HCT116 (cell line): ENCODE data around the gene IFNA1. TPM values are rescaled to one million over a fixed set of nuclear protein-coding genes. Genes with fewer than 3 reads are reported as not detected.

Experiments
- ATAC-seq: fragments of 200-7000 bp; cut with Tn5 transposase; 2 replicates; pipeline ENCODE4 v1.9.1; 2020; ENCODE audit warnings: mild to moderate bottlenecking, moderate library complexity
- BruUV-seq: library from RNA; stranded (reverse); fragments of 400-500 nt; replicated peaks from 2 replicates; lab custom pipeline; 2021; lab: Mats Ljungman, UMichigan
- CTCF ChIA-PET: fragments of 300-600 bp; sonication (Branson Sonifier 250); formaldehyde crosslinking; loops from one replicate; lab custom pipeline; 2021; ENCODE audit warnings: antibody characterized with exemption; lab: Charles Lee
- POLR2A ChIA-PET: fragments of 300-600, 350-600 bp; sonication (Branson Sonifier 250); formaldehyde crosslinking; loops from one replicate; lab custom pipeline; 2021; ENCODE audit warnings: antibody characterized with exemption; lab: Charles Lee
- RAD21 ChIA-PET, 2 experiments: fragments of 300-600 bp; sonication (Branson Sonifier 250); formaldehyde crosslinking; loops; one replicate each; lab custom pipeline; 2023; ENCODE audit warnings: low total read pairs in 2 of 2; ENCODE audit not compliant: uncharacterized antibody in 2 of 2, unreplicated experiment in 2 of 2, low non-redundant PET in 1 of 2; lab: Charles Lee
- DNase-seq: peaks from one replicate; pipeline ENCODE4 v3.0.0-alpha.2; 2010; ENCODE audit warnings: low read depth, low spot score
- H2AFZ ChIP-seq: fragments of 200-600 bp; shearing (Covaris generic), sonication (generic); 2 replicates; pipeline ENCODE4 v1.6.1; 2017; ENCODE audit warnings: low read depth, mixed run types, mixed read lengths, antibody characterized with exemption, low read length; ENCODE audit not compliant: poor library complexity, severe bottlenecking
- H3K27ac ChIP-seq: 2 replicates; pipeline ENCODE4 v1.5.1; 2012; ENCODE audit warnings: low read depth, low read length
- H3K27me3 ChIP-seq: fragments of 200-600 bp; sonication (generic); 2 replicates; pipeline ENCODE4 v1.6.1; 2016; ENCODE audit warnings: mixed run types, low read length, mixed read lengths; ENCODE audit not compliant: insufficient read depth
- H3K36me3 ChIP-seq, 2 experiments: fragments of 200-500 bp in 1 of 2; fragments of 200-600 bp in 1 of 2; sonication (Bioruptor generic) in 1 of 2; sonication (generic) in 1 of 2; 2 replicates each; pipeline versions ENCODE4 v1.5.1 to v1.6.1; 2014 to 2016; ENCODE audit warnings: low read length in 2 of 2, inconsistent platforms in 1 of 2, mixed read lengths in 1 of 2, mixed run types in 1 of 2; ENCODE audit not compliant: insufficient read depth in 2 of 2, control insufficient read depth in 1 of 2
- H3K4me1 ChIP-seq, 2 experiments: fragments of 200-600 bp in 1 of 2; sonication (generic) in 1 of 2; 2 replicates each; pipeline versions ENCODE4 v1.5.1 to v1.6.1; 2012 to 2017; ENCODE audit warnings: low read length in 2 of 2, inconsistent platforms in 1 of 2, mild to moderate bottlenecking in 1 of 2, mixed read lengths in 1 of 2, mixed run types in 1 of 2, moderate library complexity in 1 of 2; ENCODE audit not compliant: insufficient read depth in 2 of 2, control insufficient read depth in 1 of 2
- H3K4me2 ChIP-seq: fragments of 200-600 bp; sonication (generic); 2 replicates; pipeline ENCODE4 v1.6.1; 2017; ENCODE audit warnings: mixed run types, low read length, mixed read lengths
- H3K4me3 ChIP-seq, 2 experiments: fragments of 200-600 bp in 1 of 2; sonication (generic) in 1 of 2; replicated peaks in 1 of 2; 2 replicates each; pipeline ENCODE4 v1.5.1; 2011 to 2016; ENCODE audit warnings: low read length in 2 of 2, control low read depth in 1 of 2, low read depth in 1 of 2, mild to moderate bottlenecking in 1 of 2, mixed read lengths in 1 of 2, mixed run types in 1 of 2
- H3K79me2 ChIP-seq: fragments of 200-600 bp; sonication (generic); 2 replicates; pipeline ENCODE4 v1.6.1; 2017; ENCODE audit warnings: mild to moderate bottlenecking, mixed run types, low read length, moderate library complexity, mixed read lengths; ENCODE audit not compliant: insufficient read depth
- H3K9ac ChIP-seq: fragments of 200-600 bp; sonication (generic); 2 replicates; pipeline ENCODE4 v1.6.1; 2016; ENCODE audit warnings: low read length, mixed read lengths
- H3K9me2 ChIP-seq: fragments of 200-600 bp; sonication (generic), shearing (Covaris generic); 2 replicates; pipeline ENCODE4 v1.6.1; 2017; ENCODE audit warnings: mixed run types, mild to moderate bottlenecking, moderate library complexity; ENCODE audit not compliant: insufficient read depth
- H3K9me3 ChIP-seq, 2 experiments: fragments of 200-500 bp in 1 of 2; fragments of 200-600 bp in 1 of 2; sonication (Bioruptor generic) in 1 of 2; sonication (generic) in 1 of 2; 2 replicates each; pipeline ENCODE4 v1.6.1; 2014 to 2017; ENCODE audit warnings: low read length in 2 of 2, mixed read lengths in 2 of 2, inconsistent platforms in 1 of 2, low read depth in 1 of 2, mild to moderate bottlenecking in 1 of 2, mixed run types in 1 of 2, moderate library complexity in 1 of 2; ENCODE audit not compliant: control insufficient read depth in 1 of 2, insufficient read depth in 1 of 2
- H4K20me1 ChIP-seq: fragments of 200-600 bp; sonication (generic), shearing (Covaris generic); 2 replicates; pipeline ENCODE4 v1.6.1; 2017; ENCODE audit warnings: mixed run types, mild to moderate bottlenecking, moderate library complexity; ENCODE audit not compliant: insufficient read depth
- CBX3 ChIP-seq: IDR thresholded peaks from 2 replicates; pipeline ENCODE4 v1.6.1; 2012; ENCODE audit warnings: low read depth
- CEBPB ChIP-seq: IDR thresholded peaks from 2 replicates; pipeline ENCODE4 v1.6.1; 2012; ENCODE audit warnings: low read depth
- EGR1 ChIP-seq: IDR thresholded peaks from 2 replicates; pipeline ENCODE4 v1.6.1; 2012; ENCODE audit warnings: low read depth
- ELF1 ChIP-seq: IDR thresholded peaks from 2 replicates; pipeline ENCODE4 v1.6.1; 2012; ENCODE audit warnings: low read depth, borderline replicate concordance
- EZH2 ChIP-seq: fragments of 200-600 bp; sonication (generic); IDR thresholded peaks from 2 replicates; pipeline ENCODE4 v1.6.1; 2017; ENCODE audit warnings: antibody characterized with exemption, mixed run types
- EZH2phosphoT487 ChIP-seq: fragments of 200-600 bp; IDR thresholded peaks from 2 replicates; pipeline ENCODE4 v1.6.1; 2018; ENCODE audit warnings: antibody characterized with exemption, borderline replicate concordance
- FOSL1 ChIP-seq: IDR thresholded peaks from 2 replicates; pipeline ENCODE4 v1.6.1; 2012; ENCODE audit warnings: low read depth
- POLR2A ChIP-seq: IDR thresholded peaks from 2 replicates; pipeline ENCODE4 v1.7.0; 2011; ENCODE audit warnings: borderline replicate concordance; ENCODE audit not compliant: insufficient read depth, insufficient read length; ENCODE audit errors: extremely low read depth
- POLR2AphosphoS5 ChIP-seq: IDR thresholded peaks from 2 replicates; pipeline ENCODE4 v1.6.1; 2011; ENCODE audit warnings: mild to moderate bottlenecking, low read depth, low read length, moderate library complexity
- RAD21 ChIP-seq: IDR thresholded peaks from 2 replicates; pipeline ENCODE4 v1.6.1; 2012; ENCODE audit warnings: low read depth, mild to moderate bottlenecking
- SIN3A ChIP-seq: IDR thresholded peaks from 2 replicates; pipeline ENCODE4 v1.6.1; 2012; ENCODE audit warnings: low read depth
- SP1 ChIP-seq: IDR thresholded peaks from 2 replicates; pipeline ENCODE4 v1.6.1; 2012; ENCODE audit warnings: low read depth
- SRF ChIP-seq: IDR thresholded peaks from 2 replicates; pipeline ENCODE4 v1.6.1; 2012; ENCODE audit warnings: low read depth
- ZFX ChIP-seq: fragments of 450-650 bp; IDR thresholded peaks from 2 replicates; pipeline ENCODE4 v1.6.1; 2017
- ZNF274 ChIP-seq: fragments of 200-500 bp; sonication (Bioruptor generic); IDR thresholded peaks from 2 replicates; pipeline ENCODE4 v1.6.1; 2014; ENCODE audit warnings: mild to moderate bottlenecking, low read depth, low read length, inconsistent platforms
- intact Hi-C: fragments of 100-400 bp; cut with micrococcal nuclease; formaldehyde crosslinking; loops from 2 replicates; pipeline ENCODE4 v1.10.0; 2022
- total RNA-seq: library from RNA; stranded (reverse); gene quantifications from one replicate; pipeline ENCODE4 v1.2.1, GENCODE V29; 2021; ENCODE audit not compliant: unreplicated experiment
- TF ChIP-seq, protein P1 (sequence below): IDR thresholded peaks from 2 replicates; pipeline ENCODE4 v1.6.1; 2011; ENCODE audit warnings: mild to moderate bottlenecking, low read length, moderate library complexity; ENCODE audit not compliant: insufficient replicate concordance; ENCODE audit errors: extremely low read depth
- TF ChIP-seq, protein P2 (sequence below): IDR thresholded peaks from 2 replicates; pipeline ENCODE4 v1.6.1; 2012; ENCODE audit warnings: low read depth

The IFNA1 gene
- total RNA-seq, 1 experiment from 2014 or later = not detected

DNA sequence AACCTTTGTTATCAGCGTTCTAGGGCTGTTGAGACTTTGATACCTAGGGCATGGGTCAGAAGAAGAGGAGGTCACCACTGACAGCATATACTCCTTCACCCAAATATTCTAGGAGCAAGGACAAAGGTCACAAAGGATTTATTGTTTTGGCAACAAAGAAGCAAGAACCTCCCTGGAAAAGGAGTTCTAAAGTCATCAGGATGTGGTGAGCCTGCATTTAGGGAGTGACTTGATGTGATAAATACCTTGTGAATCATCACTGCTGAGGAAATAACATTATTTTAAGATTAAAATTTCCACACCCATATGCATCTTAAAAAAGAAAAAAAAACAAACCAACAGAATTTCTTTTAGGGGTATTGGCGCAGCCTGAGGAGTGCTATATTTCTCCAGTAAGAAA is 13.9 kb downstream of the IFNA1 start:
- H3K4me3 ChIP-seq = no peak overlapping the region
- intact Hi-C loops = loop anchor here (2.0 kb wide), 1 partner anchor 127 kb away; no protein-coding TSS in a partner anchor
- TF ChIP-seq POLR2A (no peak), EGR1 (no peak), CEBPB (no peak), SP1 (no peak), ELF1 (no peak), POLR2AphosphoS5 (no peak), CBX3 (no peak), ZNF274 (no peak), RAD21 (no peak), SIN3A (no peak), ZFX (no peak), EZH2phosphoT487 (no peak), SRF (no peak), EZH2 (no peak), FOSL1 (no peak)
- TF ChIP-seq, protein P1, sequence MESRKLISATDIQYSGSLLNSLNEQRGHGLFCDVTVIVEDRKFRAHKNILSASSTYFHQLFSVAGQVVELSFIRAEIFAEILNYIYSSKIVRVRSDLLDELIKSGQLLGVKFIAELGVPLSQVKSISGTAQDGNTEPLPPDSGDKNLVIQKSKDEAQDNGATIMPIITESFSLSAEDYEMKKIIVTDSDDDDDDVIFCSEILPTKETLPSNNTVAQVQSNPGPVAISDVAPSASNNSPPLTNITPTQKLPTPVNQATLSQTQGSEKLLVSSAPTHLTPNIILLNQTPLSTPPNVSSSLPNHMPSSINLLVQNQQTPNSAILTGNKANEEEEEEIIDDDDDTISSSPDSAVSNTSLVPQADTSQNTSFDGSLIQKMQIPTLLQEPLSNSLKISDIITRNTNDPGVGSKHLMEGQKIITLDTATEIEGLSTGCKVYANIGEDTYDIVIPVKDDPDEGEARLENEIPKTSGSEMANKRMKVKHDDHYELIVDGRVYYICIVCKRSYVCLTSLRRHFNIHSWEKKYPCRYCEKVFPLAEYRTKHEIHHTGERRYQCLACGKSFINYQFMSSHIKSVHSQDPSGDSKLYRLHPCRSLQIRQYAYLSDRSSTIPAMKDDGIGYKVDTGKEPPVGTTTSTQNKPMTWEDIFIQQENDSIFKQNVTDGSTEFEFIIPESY = no peak
- TF ChIP-seq, protein P2, sequence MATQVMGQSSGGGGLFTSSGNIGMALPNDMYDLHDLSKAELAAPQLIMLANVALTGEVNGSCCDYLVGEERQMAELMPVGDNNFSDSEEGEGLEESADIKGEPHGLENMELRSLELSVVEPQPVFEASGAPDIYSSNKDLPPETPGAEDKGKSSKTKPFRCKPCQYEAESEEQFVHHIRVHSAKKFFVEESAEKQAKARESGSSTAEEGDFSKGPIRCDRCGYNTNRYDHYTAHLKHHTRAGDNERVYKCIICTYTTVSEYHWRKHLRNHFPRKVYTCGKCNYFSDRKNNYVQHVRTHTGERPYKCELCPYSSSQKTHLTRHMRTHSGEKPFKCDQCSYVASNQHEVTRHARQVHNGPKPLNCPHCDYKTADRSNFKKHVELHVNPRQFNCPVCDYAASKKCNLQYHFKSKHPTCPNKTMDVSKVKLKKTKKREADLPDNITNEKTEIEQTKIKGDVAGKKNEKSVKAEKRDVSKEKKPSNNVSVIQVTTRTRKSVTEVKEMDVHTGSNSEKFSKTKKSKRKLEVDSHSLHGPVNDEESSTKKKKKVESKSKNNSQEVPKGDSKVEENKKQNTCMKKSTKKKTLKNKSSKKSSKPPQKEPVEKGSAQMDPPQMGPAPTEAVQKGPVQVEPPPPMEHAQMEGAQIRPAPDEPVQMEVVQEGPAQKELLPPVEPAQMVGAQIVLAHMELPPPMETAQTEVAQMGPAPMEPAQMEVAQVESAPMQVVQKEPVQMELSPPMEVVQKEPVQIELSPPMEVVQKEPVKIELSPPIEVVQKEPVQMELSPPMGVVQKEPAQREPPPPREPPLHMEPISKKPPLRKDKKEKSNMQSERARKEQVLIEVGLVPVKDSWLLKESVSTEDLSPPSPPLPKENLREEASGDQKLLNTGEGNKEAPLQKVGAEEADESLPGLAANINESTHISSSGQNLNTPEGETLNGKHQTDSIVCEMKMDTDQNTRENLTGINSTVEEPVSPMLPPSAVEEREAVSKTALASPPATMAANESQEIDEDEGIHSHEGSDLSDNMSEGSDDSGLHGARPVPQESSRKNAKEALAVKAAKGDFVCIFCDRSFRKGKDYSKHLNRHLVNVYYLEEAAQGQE = no peak
- TF ChIP-seq, all 23 proteins: peak for 0
- Histone ChIP-seq H4K20me1 (no peaks in the 10 kb centered on the region), H3K9me3 (no peaks in the 10 kb centered on the region), H3K9ac (no peak overlapping the region), H3K27me3 (no peaks in the 10 kb centered on the region), H3K36me3 (no peaks in the 10 kb centered on the region), H3K9me2 (no peaks in the 10 kb centered on the region), H3K4me2 (no peak overlapping the region), H2AFZ (no peak overlapping the region), H3K4me1 (no peaks in the 10 kb centered on the region), H3K27ac (no peak overlapping the region), H3K79me2 (no peaks in the 10 kb centered on the region)
- BruUV-seq = no TSS peak
- ATAC-seq (no peak), DNase-seq (no peak)
- ChIA-PET POLR2A (interaction anchor here (1.5 kb wide), 1 partner anchor 128 kb away, joined by 4 read pairs; no protein-coding TSS in a partner anchor), CTCF (interaction anchor here (0.7 to 3.6 kb wide), 8 partner anchors 12 to 203 kb away, joined by 3 to 46 read pairs (median 8); no protein-coding TSS in a partner anchor), RAD21 (no interaction called here)
